Tibial artery (tissue), 4 donors: ENCODE results near the gene ULK2.

Source experiments
- DNase-seq, 2 donors: peaks; one replicate each; pipeline ENCODE4 v3.0.0-alpha.2; 2019
- H3K27ac ChIP-seq, 2 donors: fragments of 200-600 bp; sonication (generic) in 1 of 2; 1 replicate in 1 of 2; 2 replicates in 1 of 2; pipeline ENCODE4 v1.5.1; 2018 to 2019; ENCODE audit warnings: mild to moderate bottlenecking in 1 of 2
- H3K27me3 ChIP-seq, 2 donors: fragments of 200-600 bp; sonication (generic) in 1 of 2; one replicate each; pipeline versions ENCODE4 v1.5.1 to v1.6.0; 2016 to 2019
- H3K36me3 ChIP-seq, 3 donors: fragments of 200-600 bp; sonication (generic) in 2 of 3; one replicate each; pipeline ENCODE4 v1.5.1; 2016 to 2019; ENCODE audit warnings: mild to moderate bottlenecking in 2 of 3
- H3K4me1 ChIP-seq, 4 donors: fragments of 200-600 bp; sonication (generic) in 2 of 4; 1 replicate in 3 of 4; 2 replicates in 1 of 4; pipeline ENCODE4 v1.5.1; 2016 to 2019
- H3K4me3 ChIP-seq, 2 donors: fragments of 200-600 bp; sonication (generic) in 1 of 2; 1 replicate in 1 of 2; 2 replicates in 1 of 2; pipeline ENCODE4 v1.5.1; 2018 to 2019; ENCODE audit warnings: mild to moderate bottlenecking in 2 of 2
- H3K9me3 ChIP-seq, 3 donors: fragments of 200-600 bp; sonication (generic) in 1 of 3; one replicate each; pipeline ENCODE4 v1.5.1; 2016 to 2019
- CTCF ChIP-seq, 2 experiments: fragments of 200-600 bp in 1 of 2; fragments of 450-650 bp in 1 of 2; IDR thresholded peaks; one replicate each; pipeline ENCODE4 v1.5.1; 2017 to 2019; ENCODE audit warnings: antibody characterized with exemption in 2 of 2, mild to moderate bottlenecking in 1 of 2, moderate library complexity in 1 of 2
- intact Hi-C: fragments of 100-400 bp; cut with DNase I; formaldehyde crosslinking; loops from one replicate; pipeline ENCODE4 v1.15.0; 2023; ENCODE audit warnings: low total_unique reads

ULK2 gene

GRCh38 chr17:19744492-19744891 is 123.2 kb downstream of the ULK2 start:
- Histone ChIP-seq H3K27ac (peak overlapping the region; percentile 41 to 65), H3K27me3 (no peaks in the 10 kb centered on the region), H3K36me3 (no peaks in the 10 kb centered on the region), H3K4me3 (peak overlapping the region; percentile 46 to 60), H3K9me3 (no peaks in the 10 kb centered on the region), H3K4me1 (peaks cover 0 to 29% (median 21%) of the 10 kb centered on the region in 4 donors)
- no peak for DNase-seq
- TF ChIP-seq CTCF (IDR thresholded peaks at IDR 0.05), result no peak
- intact Hi-C loops, result no loop called here

GRCh38 chr17:19743101-19744100 is 124.3 kb downstream of the ULK2 start:
- no peaks in the 10 kb centered on the region for H3K27me3 ChIP-seq
- peak in 1 of 2 donors; percentile 61 for DNase-seq
- no peak for TF ChIP-seq CTCF (IDR thresholded peaks at IDR 0.05)
- no peaks in the 10 kb centered on the region for H3K36me3 ChIP-seq
- peaks cover 0 to 22% (median 17%) of the 10 kb centered on the region in 4 donors for H3K4me1 ChIP-seq
- intact Hi-C loops, result no loop called here
- no peaks in the 10 kb centered on the region for H3K9me3 ChIP-seq
- H3K27ac ChIP-seq, result no peak overlapping the region
- H3K4me3 ChIP-seq, result no peak overlapping the region

- no peak overlapping the region for H3K4me3 ChIP-seq
- no peak for TF ChIP-seq CTCF (IDR thresholded peaks at IDR 0.05)
- DNase-seq, result peak in 1 of 2 donors; percentile 62
- intact Hi-C loops, result no loop called here
- peaks cover 0 to 13% (median 12%) of the 10 kb centered on the region in 4 donors for H3K4me1 ChIP-seq
- H3K36me3 ChIP-seq, result no peaks in the 10 kb centered on the region
- no peaks in the 10 kb centered on the region for H3K27me3 ChIP-seq
- no peaks in the 10 kb centered on the region for H3K9me3 ChIP-seq
- no peak overlapping the region for H3K27ac ChIP-seq
Measured at GRCh38 chr17:19742495-19742894, 125.2 kb downstream of the ULK2 start.

- no peak overlapping the region for H3K4me3 ChIP-seq
- H3K36me3 ChIP-seq, result no peaks in the 10 kb centered on the region
- no peaks in the 10 kb centered on the region for H3K9me3 ChIP-seq
- TF ChIP-seq CTCF (IDR thresholded peaks at IDR 0.05), result no peak
- H3K27me3 ChIP-seq, result no peaks in the 10 kb centered on the region
- intact Hi-C loops, result no loop called here
- H3K27ac ChIP-seq, result no peak overlapping the region
- H3K4me1 ChIP-seq, result peaks cover 0 to 13% (median 12%) of the 10 kb centered on the region in 4 donors
- no peak for DNase-seq
Measured at GRCh38 chr17:19741832-19742457, 125.8 kb downstream of the ULK2 start.

- DNase-seq, result no peak
- intact Hi-C loops, result no loop called here
Measured at GRCh38 chr17:19740933-19741332, 126.8 kb downstream of the ULK2 start.

More at GRCh38 chr17:19740933-19741332, 126.8 kb downstream of the ULK2 start:
- H3K4me3 ChIP-seq, result no peak overlapping the region
- no peaks in the 10 kb centered on the region for H3K27me3 ChIP-seq
- H3K4me1 ChIP-seq, result peaks cover 0 to 13% (median 12%) of the 10 kb centered on the region in 4 donors
- H3K27ac ChIP-seq, result no peak overlapping the region
- no peaks in the 10 kb centered on the region for H3K9me3 ChIP-seq
- no peak for TF ChIP-seq CTCF (IDR thresholded peaks at IDR 0.05)
- no peaks in the 10 kb centered on the region for H3K36me3 ChIP-seq
